H1 (cell line): ENCODE results near the gene PRMT3. TPM values are rescaled to one million over a fixed set of nuclear protein-coding genes. Genes with fewer than 3 reads are reported as not detected.
"Not testable (repeated sequence)": the region's sequence is repeated elsewhere in the genome, so short reads cannot be mapped to it uniquely, and the experiment has no call there.

Experiments used
- CTCF ChIA-PET: fragments of 300-600 bp; sonication (Branson Sonifier 250); formaldehyde crosslinking; loops from one replicate; lab custom pipeline; 2021; ENCODE audit not compliant: partially characterized antibody; lab: Charles Lee
- POLR2A ChIA-PET: fragments of 300-600 bp; sonication (Branson Sonifier 250); formaldehyde crosslinking; loops from one replicate; lab custom pipeline; 2021; ENCODE audit warnings: inconsistent platforms; ENCODE audit not compliant: partially characterized antibody; lab: Charles Lee
- DNase-seq, 2 experiments: peaks; one replicate each; pipeline versions ENCODE4 v3.0.0 to v3.0.0-alpha.2; 2010 to 2022; ENCODE audit warnings: low spot score in 2 of 2, low read depth in 1 of 2, mixed read lengths in 1 of 2
- FAIRE-seq: peaks from 2 replicates; lab custom pipeline; 2011; peaks lifted over from hg19 to GRCh38; lab: Jason Lieb, UNC
- H2AFZ ChIP-seq: 2 replicates; pipeline ENCODE4 v1.8.1; 2012; ENCODE audit warnings: low read length, inconsistent platforms
- H2AK5ac ChIP-seq: 2 replicates; pipeline ENCODE4 v1.6.1; 2013; ENCODE audit warnings: low read depth, low read length
- H2BK120ac ChIP-seq: replicated peaks from 2 replicates; pipeline ENCODE3; 2013; ENCODE audit warnings: low read depth, low read length, inconsistent platforms
- H2BK12ac ChIP-seq: 2 replicates; pipeline ENCODE4 v1.6.1; 2013; ENCODE audit warnings: low read depth, low read length
- H2BK15ac ChIP-seq: 2 replicates; pipeline ENCODE4 v1.6.1; 2013; ENCODE audit warnings: low read length
- H2BK20ac ChIP-seq: 2 replicates; pipeline ENCODE4 v1.6.1; 2013; ENCODE audit warnings: low read length
- H2BK5ac ChIP-seq: 2 replicates; pipeline ENCODE4 v1.6.1; 2013; ENCODE audit warnings: low read depth, low read length
- H3K14ac ChIP-seq: 2 replicates; pipeline ENCODE4 v1.6.1; 2013; ENCODE audit warnings: inconsistent platforms; ENCODE audit not compliant: insufficient read length
- H3K18ac ChIP-seq: 2 replicates; pipeline ENCODE4 v1.6.1; 2013; ENCODE audit warnings: low read length; ENCODE audit errors: extremely low read depth
- H3K23ac ChIP-seq: 2 replicates; pipeline ENCODE4 v1.6.1; 2013; ENCODE audit warnings: inconsistent platforms; ENCODE audit not compliant: insufficient read length
- H3K23me2 ChIP-seq: 2 replicates; pipeline ENCODE4 v1.6.1; 2013; ENCODE audit warnings: low read depth, low read length
- H3K27ac ChIP-seq: 2 replicates; pipeline ENCODE4 v1.6.1; 2011; ENCODE audit warnings: low read depth, low read length, inconsistent platforms
- H3K27me3 ChIP-seq, 4 experiments: replicated peaks in 1 of 4; 1 replicate in 1 of 4; 2 replicates in 3 of 4; pipeline versions ENCODE4 v1.6.1 to v1.8.1; 2011 to 2013; ENCODE audit warnings: low read length in 3 of 4, mild to moderate bottlenecking in 3 of 4, inconsistent platforms in 2 of 4, mixed read lengths in 2 of 4, moderate library complexity in 1 of 4; ENCODE audit not compliant: control insufficient read depth in 3 of 4, insufficient read depth in 3 of 4; ENCODE audit errors: extremely low read depth in 1 of 4
- H3K36me3 ChIP-seq, 4 experiments: 2 replicates each; pipeline versions ENCODE4 v1.6.1 to v1.8.1; 2011 to 2013; ENCODE audit warnings: mild to moderate bottlenecking in 4 of 4, low read length in 3 of 4, moderate library complexity in 2 of 4, control low read depth in 1 of 4, inconsistent platforms in 1 of 4; ENCODE audit not compliant: insufficient read depth in 4 of 4, control insufficient read depth in 2 of 4
- H3K4ac ChIP-seq: replicated peaks from 2 replicates; pipeline ENCODE3; 2013; ENCODE audit warnings: low read length, low read depth, mixed read lengths, inconsistent platforms; ENCODE audit not compliant: insufficient read length
- H3K4me1 ChIP-seq, 4 experiments: replicated peaks in 1 of 4; 1 replicate in 1 of 4; 2 replicates in 3 of 4; pipeline versions ENCODE4 v1.6.1 to v1.8.1; 2011 to 2013; ENCODE audit warnings: low read length in 3 of 4, inconsistent platforms in 2 of 4, mixed read lengths in 1 of 4; ENCODE audit not compliant: insufficient read depth in 4 of 4, control insufficient read depth in 3 of 4
- H3K4me2 ChIP-seq, 2 experiments: 2 replicates each; pipeline versions ENCODE4 v1.6.1 to v1.8.1; 2011 to 2013; ENCODE audit warnings: low read depth in 2 of 2, low read length in 2 of 2, control low read depth in 1 of 2, inconsistent platforms in 1 of 2, mild to moderate bottlenecking in 1 of 2; ENCODE audit not compliant: insufficient read depth in 1 of 2
- H3K4me3 ChIP-seq, 4 experiments: fragments of 200-600, 300-600 bp in 1 of 4; sonication (generic), shearing (Covaris generic), sonication (Bioruptor Twin) in 1 of 4; 2 replicates each; pipeline versions ENCODE4 v1.5.1 to v1.8.1; 2011 to 2016; ENCODE audit warnings: low read length in 4 of 4, low read depth in 3 of 4, control low read depth in 2 of 4, inconsistent platforms in 2 of 4, mild to moderate bottlenecking in 2 of 4, mixed read lengths in 1 of 4, moderate library complexity in 1 of 4; ENCODE audit not compliant: insufficient read depth in 2 of 4; ENCODE audit errors: extremely low read depth in 1 of 4
- H3K56ac ChIP-seq: replicated peaks from 2 replicates; pipeline ENCODE3; 2013; ENCODE audit warnings: low read depth, mild to moderate bottlenecking, mixed read lengths, low read length, inconsistent platforms; ENCODE audit not compliant: insufficient read length
- H3K79me1 ChIP-seq: 2 replicates; pipeline ENCODE4 v1.6.1; 2013; ENCODE audit warnings: low read depth, low read length, control low read depth
- H3K79me2 ChIP-seq, 2 experiments: 2 replicates each; pipeline versions ENCODE4 v1.6.1 to v1.8.1; 2012 to 2013; ENCODE audit warnings: low read length in 2 of 2, mild to moderate bottlenecking in 2 of 2, inconsistent platforms in 1 of 2; ENCODE audit not compliant: insufficient read depth in 2 of 2, control insufficient read depth in 1 of 2
- H3K9ac ChIP-seq, 4 experiments: replicated peaks in 1 of 4; 1 replicate in 1 of 4; 2 replicates in 3 of 4; pipeline versions ENCODE4 v1.6.1 to v1.8.1; 2011 to 2013; ENCODE audit warnings: low read depth in 3 of 4, low read length in 3 of 4, control low read depth in 2 of 4, mild to moderate bottlenecking in 2 of 4, moderate library complexity in 2 of 4, inconsistent platforms in 1 of 4; ENCODE audit errors: extremely low read depth in 1 of 4
- H3K9me3 ChIP-seq, 2 experiments: 2 replicates each; pipeline versions ENCODE4 v1.6.1 to v1.8.1; 2012 to 2013; ENCODE audit warnings: mild to moderate bottlenecking in 2 of 2, moderate library complexity in 2 of 2, control low read depth in 1 of 2, inconsistent platforms in 1 of 2, low read depth in 1 of 2, low read length in 1 of 2, mixed read lengths in 1 of 2; ENCODE audit not compliant: insufficient read depth in 2 of 2
- H4K20me1 ChIP-seq, 2 experiments: replicated peaks in 1 of 2; 2 replicates each; pipeline versions ENCODE3 to v1.8.1; 2011 to 2013; ENCODE audit warnings: inconsistent platforms in 2 of 2, low read length in 2 of 2, mild to moderate bottlenecking in 1 of 2; ENCODE audit not compliant: insufficient read depth in 2 of 2, control insufficient read depth in 1 of 2
- H4K5ac ChIP-seq: 2 replicates; pipeline ENCODE4 v1.6.1; 2013; ENCODE audit warnings: low read length, low read depth, mixed read lengths, inconsistent platforms; ENCODE audit not compliant: insufficient read length
- H4K8ac ChIP-seq: 2 replicates; pipeline ENCODE4 v1.8.0; 2013; ENCODE audit warnings: mild to moderate bottlenecking, moderate library complexity, low read length, inconsistent platforms; ENCODE audit not compliant: insufficient read depth; ENCODE audit errors: extremely low read depth
- H4K91ac ChIP-seq: replicated peaks from 2 replicates; pipeline ENCODE3; 2013; ENCODE audit warnings: low read length, mixed read lengths, inconsistent platforms; ENCODE audit not compliant: insufficient read length
- GTF2F1 ChIP-seq: IDR thresholded peaks from 2 replicates; pipeline ENCODE4 v1.6.1; 2012; ENCODE audit warnings: low read depth, low read length, improper control_type of control experiment, borderline replicate concordance
- WGBS, 2 experiments: shearing (Covaris generic) in 1 of 2; methylation state at CpG; one replicate each; pipeline versions ENCODE4 v1.1.6 to v1.1.7; 2013 to 2015; ENCODE audit warnings: low lambda C conversion rate in 2 of 2, mixed read lengths in 2 of 2, inconsistent platforms in 1 of 2, low coverage in 1 of 2, missing lambda C conversion rate in 1 of 2; ENCODE audit not compliant: insufficient replicate concordance in 2 of 2, insufficient coverage in 1 of 2, insufficient read length in 1 of 2; ENCODE audit errors: extremely low coverage in 1 of 2, missing lambda C conversion rate in 1 of 2; 5-methylcytosine and 5-hydroxymethylcytosine counted together
- polyA plus RNA-seq, 7 experiments: library from polyadenylated mRNA; depleted of rRNA in 3 of 7; stranded (reverse) in 5 of 7; unstranded in 2 of 7; fragments of >200 nt in 5 of 7; fragments of 200-250 nt in 2 of 7; gene quantifications; 1 replicate in 5 of 7; 2 replicates in 1 of 7; 4 replicates in 1 of 7; pipeline versions ENCODE4 v1.2.1 to v1.2.3, GENCODE V29; 2011 to 2013; ENCODE audit warnings: missing spikeins in 2 of 7, mixed read lengths in 2 of 7
- total RNA-seq: library from RNA; stranded (reverse); fragmentation: NEBNext Ultra II Directional; extraction: Animal tissue kit (Norgen Biotek cat#: 25700); gene quantifications from 2 replicates; pipeline ENCODE4 v1.2.1, GENCODE V29; 2021

PRMT3 gene
- total and polyA plus RNA-seq, 2 of the 8 experiments (the other 6 are each of a cell fraction or from before 2014, with no cell fraction given), result 11.2 to 26.5 TPM

GRCh38 chr11:20483931-20484330 lies 96.4 kb downstream of the PRMT3 start (continued):
- TF ChIP-seq GTF2F1, result no peak

GRCh38 chr11:20484416-20484815 lies 96.9 kb downstream of the PRMT3 start:
- H2BK120ac ChIP-seq, H3K27ac ChIP-seq, H3K4me1 ChIP-seq, H3K4me2 ChIP-seq, H3K56ac ChIP-seq, DNase-seq, H3K23ac ChIP-seq, H3K4ac ChIP-seq, H3K4me3 ChIP-seq, H2BK20ac ChIP-seq, H2BK12ac ChIP-seq, H2BK15ac ChIP-seq, FAIRE-seq, H3K79me1 ChIP-seq, H3K23me2 ChIP-seq, POLR2A ChIA-PET, H4K91ac ChIP-seq, CTCF ChIA-PET, H3K14ac ChIP-seq, H4K5ac ChIP-seq, H3K27me3 ChIP-seq, H2BK5ac ChIP-seq, H3K18ac ChIP-seq, H3K9ac ChIP-seq, H2AFZ ChIP-seq, H2AK5ac ChIP-seq, H3K79me2 ChIP-seq, H4K20me1 ChIP-seq, H4K8ac ChIP-seq: not testable (repeated sequence)
- 93% methylated on average over 1 of the region's 1 CpG; no CpG with 5 or more reads in 1 of the 2 experiments for WGBS, 2 experiments
- peaks cover 0 to 11% (median 1%) of the 10 kb centered on the region in 4 experiments; a peak in 3 of 8 replicates for H3K36me3 ChIP-seq
- H3K9me3 ChIP-seq, result peaks cover 7 to 10% of the 10 kb centered on the region in 2 experiments
